ENCODE results near the gene DERL3. TPM values are rescaled to one million over a fixed set of nuclear protein-coding genes. Genes with fewer than 3 reads are reported as not detected.

DERL3 gene
- total and polyA plus RNA-seq, 2 of the 13 experiments (the other 11 are each of a cell fraction or from before 2014, with no cell fraction given), result not detected

- TF ChIP-seq ATF5 (CRISPR knock-in tag; IDR thresholded peaks at IDR 0.05; ENCODE audit: low read depth) (peak; percentile 34; the same call in 1 of the 2 replicates), CBFB (CRISPR knock-in tag; IDR thresholded peaks at IDR 0.05) (0 out of 2 replicates have a peak, but pooled peaks have one; percentile 9), NFE2L1 (CRISPR knock-in tag; IDR thresholded peaks at IDR 0.05; ENCODE audit: borderline replicate concordance) (no peak), ATM (IDR thresholded peaks at IDR 0.05; ENCODE audit: borderline replicate concordance) (no peak), ZNF230 (CRISPR knock-in tag; IDR thresholded peaks at IDR 0.05) (no peak), SP1 (IDR thresholded peaks at IDR 0.05) (no peak), SP1 (CRISPR knock-in tag; IDR thresholded peaks at IDR 0.05) (peak; percentile 89), ZNF607 (CRISPR knock-in tag; IDR thresholded peaks at IDR 0.05; ENCODE audit: borderline replicate concordance) (peak; percentile 87; the same call in 1 of the 2 replicates), ZNF782 (CRISPR knock-in tag; IDR thresholded peaks at IDR 0.05; ENCODE audit: borderline replicate concordance) (no peak), CCDC6 (CRISPR knock-in tag; IDR thresholded peaks at IDR 0.05) (peak; percentile 78; the same call in 1 of the 2 replicates), ELF3 (CRISPR knock-in tag; IDR thresholded peaks at IDR 0.05) (no peak), REL (CRISPR knock-in tag; conservative IDR thresholded peaks at IDR 0.05) (no peak; the same call in 1 of the 2 replicates), TRAFD1 (CRISPR knock-in tag; IDR thresholded peaks at IDR 0.05; ENCODE audit: borderline replicate concordance) (no peak), HDAC6 (IDR thresholded peaks at IDR 0.05; ENCODE audit: low read depth, low read length) (no peak), PHF20 (CRISPR knock-in tag; IDR thresholded peaks at IDR 0.05) (peak; percentile 53; the same call in 1 of the 2 replicates), HMGXB3 (CRISPR knock-in tag; IDR thresholded peaks at IDR 0.05; ENCODE audit: borderline replicate concordance) (no peak), ZNF720 (CRISPR knock-in tag; IDR thresholded peaks at IDR 0.05) (no peak), SOX5 (CRISPR knock-in tag; IDR thresholded peaks at IDR 0.05; ENCODE audit: borderline replicate concordance) (no peak), FOXP1 (IDR thresholded peaks at IDR 0.05) (no peak), FOXP1 (CRISPR knock-in tag; IDR thresholded peaks at IDR 0.05) (no peak), ZNF788 (CRISPR knock-in tag; IDR thresholded peaks at IDR 0.05; ENCODE audit: borderline replicate concordance) (peak; percentile 51; the same call in 1 of the 2 replicates), REXO4 (CRISPR knock-in tag; IDR thresholded peaks at IDR 0.05; ENCODE audit: borderline replicate concordance) (no peak), ZFP36 (IDR thresholded peaks at IDR 0.05; ENCODE audit: borderline replicate concordance, low read depth, low read length, partially characterized antibody) (no peak), ZNF709 (CRISPR knock-in tag; IDR thresholded peaks at IDR 0.05) (no peak)
Observed at GRCh38 chr22:23786752-23787599, 51.8 kb downstream of the DERL3 start, which contains the start of gene SMARCB1 (continued).
